SK-N-SH (cell line): ENCODE measurements around the gene NCR1. TPM values are rescaled to one million over a fixed set of nuclear protein-coding genes. Genes with fewer than 3 reads are reported as not detected.

ENCODE experiments used
- CTCF ChIA-PET: fragments of 300-600, 350-600 bp; formaldehyde crosslinking; extraction: SDS; loops from one replicate; lab custom pipeline; 2021; lab: Yijun Ruan, JAX
- POLR2A ChIA-PET: fragments of 350-600 bp; sonication (Branson Sonifier 250); formaldehyde crosslinking; extraction: SDS; loops from one replicate; lab custom pipeline; 2020; ENCODE audit warnings: antibody characterized with exemption, inconsistent platforms; lab: Yijun Ruan, JAX
- DNase-seq: peaks from one replicate; pipeline ENCODE4 v3.0.0; 2012
- H2AFZ ChIP-seq: fragments of 200-600 bp; sonication (generic); 2 replicates; pipeline ENCODE4 v1.8.1; 2016; ENCODE audit warnings: antibody characterized with exemption, mild to moderate bottlenecking, low read depth
- H3F3A ChIP-seq: fragments of 200-600 bp; sonication (generic); replicated peaks from 2 replicates; pipeline ENCODE3; 2016; ENCODE audit warnings: antibody characterized with exemption, mild to moderate bottlenecking; ENCODE audit not compliant: insufficient read depth
- H3K27ac ChIP-seq, 2 experiments: fragments of 200-500 bp in 1 of 2; fragments of 200-600 bp in 1 of 2; sonication (Bioruptor generic) in 1 of 2; sonication (generic), shearing (Covaris generic) in 1 of 2; 2 replicates each; pipeline versions ENCODE4 v1.5.1 to v1.6.1; 2014 to 2016; ENCODE audit warnings: low read depth in 2 of 2, inconsistent platforms in 1 of 2, low read length in 1 of 2, mild to moderate bottlenecking in 1 of 2, mixed read lengths in 1 of 2
- H3K27me3 ChIP-seq: fragments of 200-600 bp; sonication (generic), shearing (Covaris generic); 2 replicates; pipeline ENCODE4 v1.6.1; 2016; ENCODE audit warnings: mixed run types; ENCODE audit not compliant: insufficient read depth
- H3K36me3 ChIP-seq, 2 experiments: fragments of 200-500 bp in 1 of 2; fragments of 200-600 bp in 1 of 2; sonication (Bioruptor generic) in 1 of 2; sonication (generic) in 1 of 2; replicated peaks in 1 of 2; 2 replicates each; pipeline versions ENCODE3 to v1.5.1; 2014 to 2016; ENCODE audit warnings: low read length in 1 of 2, mild to moderate bottlenecking in 1 of 2; ENCODE audit not compliant: insufficient read depth in 2 of 2, control insufficient read depth in 1 of 2
- H3K4me1 ChIP-seq, 2 experiments: fragments of 200-500 bp in 1 of 2; fragments of 200-600 bp in 1 of 2; sonication (Bioruptor generic) in 1 of 2; sonication (generic), shearing (Covaris generic) in 1 of 2; 2 replicates each; pipeline versions ENCODE4 v1.5.1 to v1.6.1; 2014 to 2016; ENCODE audit warnings: low read depth in 1 of 2, low read length in 1 of 2, mixed run types in 1 of 2; ENCODE audit not compliant: insufficient read depth in 2 of 2, control insufficient read depth in 1 of 2
- H3K4me2 ChIP-seq: fragments of 200-600 bp; sonication (generic), shearing (Covaris generic); 2 replicates; pipeline ENCODE4 v1.6.1; 2017; ENCODE audit warnings: mixed run types
- H3K4me3 ChIP-seq, 2 experiments: fragments of 200-500 bp in 1 of 2; fragments of 200-600 bp in 1 of 2; sonication (Bioruptor generic) in 1 of 2; sonication (generic), shearing (Covaris generic) in 1 of 2; 2 replicates each; pipeline versions ENCODE4 v1.5.1 to v1.8.1; 2014 to 2016; ENCODE audit warnings: low read depth in 2 of 2, inconsistent platforms in 1 of 2, low read length in 1 of 2, mild to moderate bottlenecking in 1 of 2, mixed read lengths in 1 of 2, moderate library complexity in 1 of 2
- H3K79me2 ChIP-seq: fragments of 200-600 bp; sonication (generic); 2 replicates; pipeline ENCODE4 v1.8.1; 2017; ENCODE audit warnings: mild to moderate bottlenecking; ENCODE audit not compliant: insufficient read depth
- H3K9ac ChIP-seq: fragments of 200-600 bp; sonication (generic); 2 replicates; pipeline ENCODE4 v1.6.1; 2017; ENCODE audit warnings: mixed run types
- H3K9me2 ChIP-seq: fragments of 200-600 bp; sonication (generic); 2 replicates; pipeline ENCODE4 v1.6.1; 2017; ENCODE audit warnings: mixed run types
- H3K9me3 ChIP-seq: fragments of 200-600 bp; sonication (generic); 2 replicates; pipeline ENCODE4 v1.6.1; 2017; ENCODE audit warnings: mixed run types, mild to moderate bottlenecking, moderate library complexity
- H4K20me1 ChIP-seq: fragments of 200-600 bp; sonication (generic); 2 replicates; pipeline ENCODE4 v1.6.1; 2017; ENCODE audit warnings: mild to moderate bottlenecking, mixed run types; ENCODE audit not compliant: insufficient read depth
- ELF1 ChIP-seq: IDR thresholded peaks from 2 replicates; pipeline ENCODE4 v1.4.0; 2012
- EP300 ChIP-seq, 2 experiments: IDR thresholded peaks; 2 replicates each; pipeline versions ENCODE4 v1.4.0 to v1.6.1; 2012; ENCODE audit warnings: borderline replicate concordance in 1 of 2, low read depth in 1 of 2, low read length in 1 of 2
- EZH2phosphoT487 ChIP-seq: fragments of 200-600 bp; sonication (generic); IDR thresholded peaks from 2 replicates; pipeline ENCODE4 v1.6.1; 2017; ENCODE audit warnings: low read depth, mixed run types, mild to moderate bottlenecking, antibody characterized with exemption, moderate library complexity, borderline replicate concordance
- FOXJ3 ChIP-seq: sonication (generic); formaldehyde crosslinking; IDR thresholded peaks from 2 replicates; pipeline ENCODE4 v1.5.1; 2020; ENCODE audit warnings: mild to moderate bottlenecking, missing genetic modification reagents
- GABPA ChIP-seq: IDR thresholded peaks from 2 replicates; pipeline ENCODE4 v1.4.0; 2012; ENCODE audit warnings: low read depth, mild to moderate bottlenecking
- GATA2 ChIP-seq: sonication (generic); formaldehyde crosslinking; IDR thresholded peaks from 2 replicates; pipeline ENCODE4 v1.5.0; 2020; ENCODE audit warnings: mild to moderate bottlenecking, missing genetic modification reagents
- MAX ChIP-seq: IDR thresholded peaks from 2 replicates; pipeline ENCODE4 v1.4.0; 2012; ENCODE audit warnings: low read depth
- MEF2A ChIP-seq: IDR thresholded peaks from 2 replicates; pipeline ENCODE4 v1.4.0; 2012; ENCODE audit warnings: low read depth, borderline replicate concordance
- MXI1 ChIP-seq: IDR thresholded peaks from 2 replicates; pipeline ENCODE4 v1.6.1; 2012; ENCODE audit warnings: mild to moderate bottlenecking, low read depth, low read length, improper control_type of control experiment
- PBX3 ChIP-seq: IDR thresholded peaks from 2 replicates; pipeline ENCODE4; 2012
- POLR2AphosphoS5 ChIP-seq: IDR thresholded peaks from 2 replicates; pipeline ENCODE4 v1.6.1; 2012; ENCODE audit warnings: low read depth, low read length
- RCOR1 ChIP-seq: fragments of 150-350 bp; IDR thresholded peaks from 2 replicates; pipeline ENCODE4 v1.6.1; 2017; ENCODE audit warnings: antibody characterized with exemption, low read length
- RFX5 ChIP-seq: IDR thresholded peaks from 2 replicates; pipeline ENCODE4 v1.6.1; 2012; ENCODE audit warnings: mild to moderate bottlenecking, improper control_type of control experiment, low read length
- RXRA ChIP-seq: IDR thresholded peaks from 2 replicates; pipeline ENCODE4 v1.4.0; 2012; ENCODE audit warnings: low read depth, mild to moderate bottlenecking, borderline replicate concordance
- SMC3 ChIP-seq: IDR thresholded peaks from 2 replicates; pipeline ENCODE4 v1.6.1; 2012; ENCODE audit warnings: low read depth, low read length, improper control_type of control experiment
- TAF1 ChIP-seq: IDR thresholded peaks from 2 replicates; pipeline ENCODE4 v1.6.1; 2012; ENCODE audit warnings: low read depth, mild to moderate bottlenecking, low read length, moderate library complexity, borderline replicate concordance
- TCF12 ChIP-seq: IDR thresholded peaks from 2 replicates; pipeline ENCODE4 v1.4.0; 2012
- USF2 ChIP-seq: fragments of 150-350 bp; IDR thresholded peaks from 2 replicates; pipeline ENCODE4 v1.6.1; 2017; ENCODE audit warnings: antibody characterized with exemption, low read length, low read depth, borderline replicate concordance
- WGBS: methylation state at CpG from one replicate; pipeline ENCODE4 v1.1.6; 2017; ENCODE audit warnings: low lambda C conversion rate; 5-methylcytosine and 5-hydroxymethylcytosine counted together
- polyA plus RNA-seq, 3 experiments: library from polyadenylated mRNA; depleted of rRNA; stranded (reverse); fragments of >200 nt; gene quantifications; 2 replicates each; pipeline ENCODE4 v1.2.3, GENCODE V29; 2012
- TF ChIP-seq, protein P1 (sequence below): fragments of 200-600 bp; sonication (generic); IDR thresholded peaks from 2 replicates; pipeline ENCODE4 v1.6.1; 2017; ENCODE audit warnings: antibody characterized with exemption, mild to moderate bottlenecking, moderate library complexity
- TF ChIP-seq, protein P2 (sequence below): fragments of 150-350 bp; IDR thresholded peaks from 2 replicates; pipeline ENCODE4 v1.6.1; 2016; ENCODE audit warnings: mild to moderate bottlenecking, low read depth, low read length

NCR1 gene
- polyA plus RNA-seq, 1 of the 3 experiments (the other 2 are of a cell fraction) = not detected

DNA sequence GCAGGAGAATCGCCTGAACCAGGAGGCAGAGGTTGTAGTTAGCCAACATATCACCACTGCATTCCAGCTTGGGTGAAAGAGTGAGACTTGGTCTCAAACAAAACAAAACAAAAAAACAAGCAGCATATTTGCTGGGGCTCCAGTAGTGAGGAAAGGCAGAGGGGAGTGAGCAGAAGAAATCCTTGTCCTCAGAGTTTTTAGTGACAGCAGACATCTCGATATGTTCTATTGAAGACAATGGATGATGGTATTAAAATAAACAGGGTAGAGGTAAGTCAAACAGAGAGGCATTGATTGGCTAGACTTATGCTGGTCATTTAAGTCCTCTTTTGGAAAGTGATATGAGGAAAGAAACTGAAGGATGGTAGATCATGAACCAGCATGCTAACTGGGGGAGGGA is 22.4 kb downstream of the NCR1 start:
- ChIA-PET POLR2A (no interaction called here), CTCF (no interaction called here)
- H3K9ac ChIP-seq = no peak overlapping the region
- H3K9me3 ChIP-seq = no peaks in the 10 kb centered on the region; the same call in 1 of the 2 replicates
- TF ChIP-seq GATA2 = no peak
- TF ChIP-seq RFX5 = no peak
- no peak for TF ChIP-seq TAF1
- no peak for TF ChIP-seq MAX
- no peak for TF ChIP-seq RXRA
- no peak overlapping the region for H3K4me2 ChIP-seq
- no peaks in the 10 kb centered on the region for H3F3A ChIP-seq
- no peak overlapping the region for H3K4me3 ChIP-seq
- H3K9me2 ChIP-seq = no peaks in the 10 kb centered on the region
- H3K79me2 ChIP-seq = no peaks in the 10 kb centered on the region
- H3K27ac ChIP-seq = no peak overlapping the region
- DNase-seq = no peak
- no peaks in the 10 kb centered on the region for H3K4me1 ChIP-seq
- no peaks in the 10 kb centered on the region for H3K36me3 ChIP-seq
- H2AFZ ChIP-seq = no peak overlapping the region
- peaks cover 36% of the 10 kb centered on the region; the same call in 1 of the 2 replicates for H3K27me3 ChIP-seq
- H4K20me1 ChIP-seq = no peaks in the 10 kb centered on the region
- WGBS = 1% methylated on average over 2 of the region's 2 CpGs

GRCh38 chr19:54937926-54938325 is 32.0 kb downstream of the NCR1 start:
- WGBS = 6% methylated on average over 7 of the region's 9 CpGs
- Histone ChIP-seq H3K27me3 (peaks cover 91% of the 10 kb centered on the region), H4K20me1 (no peaks in the 10 kb centered on the region), H3K9me2 (no peaks in the 10 kb centered on the region), H3K4me1 (no peaks in the 10 kb centered on the region), H3K9ac (no peak overlapping the region), H3K79me2 (no peaks in the 10 kb centered on the region), H3K9me3 (no peaks in the 10 kb centered on the region), H3K4me2 (no peak overlapping the region), H3F3A (no peaks in the 10 kb centered on the region), H3K4me3 (no peak overlapping the region), H3K27ac (no peak overlapping the region), H2AFZ (no peak overlapping the region), H3K36me3 (no peaks in the 10 kb centered on the region)
- TF ChIP-seq USF2 (no peak), FOXJ3 (CRISPR knock-in tag) (no peak), ELF1 (no peak), SMC3 (no peak), PBX3 (no peak), EZH2phosphoT487 (no peak), TAF1 (no peak), RCOR1 (no peak), MAX (no peak), POLR2AphosphoS5 (no peak), MEF2A (no peak), GATA2 (no peak), MXI1 (no peak), TCF12 (no peak), RXRA (no peak), EP300 (IDR thresholded peaks at IDR 0.05; ENCODE audit: borderline replicate concordance in 1 of 2, low read depth in 1 of 2, low read length in 1 of 2) (no peak), GABPA (no peak)
- TF ChIP-seq, protein P1, sequence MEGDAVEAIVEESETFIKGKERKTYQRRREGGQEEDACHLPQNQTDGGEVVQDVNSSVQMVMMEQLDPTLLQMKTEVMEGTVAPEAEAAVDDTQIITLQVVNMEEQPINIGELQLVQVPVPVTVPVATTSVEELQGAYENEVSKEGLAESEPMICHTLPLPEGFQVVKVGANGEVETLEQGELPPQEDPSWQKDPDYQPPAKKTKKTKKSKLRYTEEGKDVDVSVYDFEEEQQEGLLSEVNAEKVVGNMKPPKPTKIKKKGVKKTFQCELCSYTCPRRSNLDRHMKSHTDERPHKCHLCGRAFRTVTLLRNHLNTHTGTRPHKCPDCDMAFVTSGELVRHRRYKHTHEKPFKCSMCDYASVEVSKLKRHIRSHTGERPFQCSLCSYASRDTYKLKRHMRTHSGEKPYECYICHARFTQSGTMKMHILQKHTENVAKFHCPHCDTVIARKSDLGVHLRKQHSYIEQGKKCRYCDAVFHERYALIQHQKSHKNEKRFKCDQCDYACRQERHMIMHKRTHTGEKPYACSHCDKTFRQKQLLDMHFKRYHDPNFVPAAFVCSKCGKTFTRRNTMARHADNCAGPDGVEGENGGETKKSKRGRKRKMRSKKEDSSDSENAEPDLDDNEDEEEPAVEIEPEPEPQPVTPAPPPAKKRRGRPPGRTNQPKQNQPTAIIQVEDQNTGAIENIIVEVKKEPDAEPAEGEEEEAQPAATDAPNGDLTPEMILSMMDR = no peak
- TF ChIP-seq, protein P2, sequence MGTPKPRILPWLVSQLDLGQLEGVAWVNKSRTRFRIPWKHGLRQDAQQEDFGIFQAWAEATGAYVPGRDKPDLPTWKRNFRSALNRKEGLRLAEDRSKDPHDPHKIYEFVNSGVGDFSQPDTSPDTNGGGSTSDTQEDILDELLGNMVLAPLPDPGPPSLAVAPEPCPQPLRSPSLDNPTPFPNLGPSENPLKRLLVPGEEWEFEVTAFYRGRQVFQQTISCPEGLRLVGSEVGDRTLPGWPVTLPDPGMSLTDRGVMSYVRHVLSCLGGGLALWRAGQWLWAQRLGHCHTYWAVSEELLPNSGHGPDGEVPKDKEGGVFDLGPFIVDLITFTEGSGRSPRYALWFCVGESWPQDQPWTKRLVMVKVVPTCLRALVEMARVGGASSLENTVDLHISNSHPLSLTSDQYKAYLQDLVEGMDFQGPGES = no peak
- CTCF ChIA-PET = no interaction called here
- no peak for DNase-seq
- POLR2A ChIA-PET = interaction anchor here (0.7 kb wide), 1 partner anchor 547 kb away, joined by 3 read pairs; no protein-coding TSS in a partner anchor
